Activated CD4-positive, alpha-beta memory T cell treated with anti-CD3 and anti-CD28 coated beads for 36 hours (primary cell): ENCODE measurements around the gene SDE2. TPM values are rescaled to one million over a fixed set of nuclear protein-coding genes. Genes with fewer than 3 reads are reported as not detected.
"Not testable (repeated sequence)": the region's sequence is repeated elsewhere in the genome, so short reads cannot be mapped to it uniquely, and the experiment has no call there.

Experiments
- CTCF ChIA-PET: fragments of 350-600 bp; sonication (Branson Sonifier 250); formaldehyde crosslinking; loops from one replicate; lab custom pipeline; 2021; ENCODE audit warnings: antibody characterized with exemption, inconsistent platforms; lab: Charles Lee
- POLR2A ChIA-PET: fragments of 350-600 bp; sonication (Branson Sonifier 250); formaldehyde crosslinking; loops from one replicate; lab custom pipeline; 2021; ENCODE audit warnings: antibody characterized with exemption; lab: Charles Lee
- DNase-seq: peaks from one replicate; pipeline ENCODE4 v3.0.0-alpha.2; 2020
- H3K27ac Mint-ChIP-seq: one replicate; pipeline ENCODE4 v1.8.0; 2021; ENCODE audit warnings: mixed read lengths
- H3K27me3 Mint-ChIP-seq: one replicate; pipeline ENCODE4 v1.8.0; 2021; ENCODE audit warnings: mixed read lengths
- H3K36me3 Mint-ChIP-seq: one replicate; pipeline ENCODE4 v1.8.0; 2021; ENCODE audit warnings: mixed read lengths
- H3K4me1 Mint-ChIP-seq: one replicate; pipeline ENCODE4 v1.8.0; 2021; ENCODE audit warnings: low read depth, mixed read lengths
- H3K4me3 Mint-ChIP-seq: one replicate; pipeline ENCODE4 v1.8.0; 2021; ENCODE audit warnings: mild to moderate bottlenecking, mixed read lengths
- H3K9me3 Mint-ChIP-seq: one replicate; pipeline ENCODE4 v1.8.0; 2021; ENCODE audit warnings: mixed read lengths
- intact Hi-C: fragments of 100-400 bp; cut with micrococcal nuclease; formaldehyde crosslinking; loops from one replicate; pipeline ENCODE4 v1.15.1; 2023
- total RNA-seq, 2 experiments: library from RNA; stranded (reverse); gene quantifications; one replicate each; pipeline ENCODE4 v1.2.3, GENCODE V29; 2021

The SDE2 gene
- total RNA-seq, 2 experiments from 2014 or later, result 18.0 to 18.2 TPM

DNA sequence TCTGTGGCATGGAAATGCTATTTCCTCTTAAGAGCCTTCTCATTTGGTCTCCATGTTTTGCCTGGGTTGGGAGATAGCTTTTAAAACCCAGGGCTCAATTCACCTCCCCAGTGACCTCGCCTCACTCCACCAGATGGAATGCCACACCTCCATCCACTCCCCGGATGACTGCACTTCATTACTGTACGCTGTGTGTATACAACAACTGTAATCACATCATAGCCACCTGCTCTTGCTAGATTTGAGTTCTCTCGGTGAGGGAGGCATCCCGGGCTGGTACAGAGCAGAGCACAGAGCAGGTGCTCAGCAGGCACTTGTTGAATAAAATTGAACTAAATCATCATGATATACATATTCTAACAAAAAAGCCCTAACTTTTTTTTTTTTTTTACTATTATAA lies 26.0 kb downstream of the SDE2 start:
- Mint-ChIP-seq H3K9me3 (no peaks in the 10 kb centered on the region), H3K27ac (no peak overlapping the region), H3K36me3 (peaks cover 6% of the 10 kb centered on the region), H3K4me3 (no peak overlapping the region), H3K4me1 (peaks cover 4% of the 10 kb centered on the region), H3K27me3 (no peaks in the 10 kb centered on the region)
- DNase-seq, result no peak
- CTCF ChIA-PET, result interaction anchor here (0.5 to 2.9 kb wide), 4 partner anchors 10 to 498 kb away, joined by 3 to 8 read pairs (median 7); no protein-coding TSS in a partner anchor
- POLR2A ChIA-PET, result no interaction called here
- intact Hi-C loops, result no loop called here

DNA sequence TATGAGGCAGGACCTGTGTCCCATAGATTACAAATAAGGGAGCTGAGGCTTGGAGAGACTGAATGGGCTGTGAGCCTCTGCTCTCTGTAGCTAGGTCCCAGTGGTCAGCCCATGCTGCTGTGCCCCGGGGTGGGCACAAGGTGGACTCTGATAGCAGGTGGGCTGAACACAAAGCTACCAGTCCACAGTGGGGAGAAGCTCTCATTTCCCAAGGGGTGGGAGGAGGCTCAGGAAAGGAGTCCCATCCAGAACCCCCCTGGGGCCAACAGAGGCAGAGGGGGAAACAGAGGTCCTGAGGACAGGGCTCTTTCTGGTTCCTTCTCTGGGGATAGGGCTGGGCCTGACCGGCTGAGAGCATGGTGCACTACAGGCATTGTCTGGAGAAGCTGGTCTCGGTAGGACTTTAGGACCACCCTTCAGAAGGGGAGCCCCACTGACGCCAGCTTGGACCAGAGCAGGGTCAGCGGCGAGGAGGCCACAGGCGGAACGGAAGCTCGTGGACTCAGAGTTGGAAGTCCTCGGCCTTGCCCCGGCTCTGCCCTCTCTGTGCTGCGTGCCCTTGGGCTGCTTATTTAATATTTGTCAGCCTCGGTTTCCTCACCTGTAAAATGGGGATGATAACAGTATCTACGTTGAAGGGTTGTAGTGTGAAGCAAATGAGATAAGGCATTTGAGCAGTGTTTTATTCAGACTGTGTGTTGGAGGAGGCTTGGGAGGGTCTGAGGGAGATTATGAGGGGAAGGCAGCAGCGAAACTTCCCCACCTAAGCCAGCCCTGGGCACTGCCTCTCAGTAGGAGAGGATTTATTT lies 26.6 kb downstream of the SDE2 start:
- Mint-ChIP-seq H3K27me3 (no peaks in the 10 kb centered on the region), H3K36me3 (peaks cover 4% of the 10 kb centered on the region), H3K27ac (no peak overlapping the region), H3K9me3 (no peaks in the 10 kb centered on the region), H3K4me3 (no peak overlapping the region), H3K4me1 (peaks cover 4% of the 10 kb centered on the region)
- CTCF ChIA-PET, result interaction anchor here (0.5 to 2.9 kb wide), 6 partner anchors 9 to 498 kb away, joined by 3 to 8 read pairs (median 6); no protein-coding TSS in a partner anchor
- intact Hi-C loops, result no loop called here
- DNase-seq, result no peak
- POLR2A ChIA-PET, result no interaction called here

DNA sequence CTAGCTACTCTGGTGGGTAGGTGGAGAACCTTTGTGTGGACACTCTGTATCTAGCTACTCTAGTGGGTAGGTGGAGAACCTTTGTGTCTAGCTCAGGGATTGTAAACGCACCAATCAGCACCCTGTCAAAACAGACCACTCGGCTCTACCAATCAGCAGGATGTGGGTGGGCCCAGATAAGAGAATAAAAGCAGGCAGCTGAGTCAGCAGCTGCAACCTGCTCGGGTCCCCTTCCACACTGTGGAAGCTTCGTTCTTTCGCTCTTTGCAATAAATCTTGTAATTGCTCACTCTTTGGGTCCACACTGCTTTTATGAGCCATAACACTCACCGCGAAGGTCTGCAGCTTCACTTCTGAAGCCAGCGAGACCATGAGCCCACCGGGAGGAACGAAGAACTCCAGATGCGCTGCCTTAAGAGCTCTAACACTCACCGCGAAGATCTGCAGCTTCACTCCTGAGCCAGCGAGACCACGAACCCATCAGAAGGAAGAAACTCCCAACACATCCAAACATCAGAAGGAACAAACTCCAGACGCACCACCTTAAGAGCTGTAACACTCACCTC lies 28.5 kb downstream of the SDE2 start:
- intact Hi-C loops, H3K4me3 Mint-ChIP-seq, DNase-seq, H3K4me1 Mint-ChIP-seq, H3K9me3 Mint-ChIP-seq, H3K27ac Mint-ChIP-seq, H3K27me3 Mint-ChIP-seq, POLR2A ChIA-PET, H3K36me3 Mint-ChIP-seq: not testable (repeated sequence)
- CTCF ChIA-PET, result interaction anchor here (0.7 to 1.7 kb wide), 4 partner anchors 17 to 1982 kb away, joined by 3 to 4 read pairs (median 3); no protein-coding TSS in a partner anchor

DNA sequence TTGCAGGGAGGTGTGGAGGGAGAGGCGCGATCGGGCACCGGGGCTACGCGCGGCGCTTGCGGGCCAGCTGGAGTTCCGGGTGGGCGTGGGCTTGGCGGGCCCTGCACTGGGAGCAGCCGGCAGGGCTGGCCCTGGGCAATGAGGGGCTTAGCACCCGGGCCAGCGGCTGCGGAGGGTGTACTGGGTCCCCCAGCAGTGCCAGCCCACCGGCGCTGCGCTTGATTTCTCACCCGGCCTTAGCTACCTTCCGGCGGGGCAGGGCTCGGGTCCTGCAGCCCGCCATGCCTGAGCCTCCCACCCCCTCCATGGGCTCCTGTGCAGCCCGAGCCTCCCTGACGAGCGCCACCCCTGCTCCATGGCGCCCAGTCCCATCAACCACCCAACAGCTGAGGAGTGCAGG lies 29.4 kb downstream of the SDE2 start:
- H3K9me3 Mint-ChIP-seq, H3K27me3 Mint-ChIP-seq, H3K4me3 Mint-ChIP-seq, H3K36me3 Mint-ChIP-seq, intact Hi-C loops, H3K27ac Mint-ChIP-seq, DNase-seq, POLR2A ChIA-PET, H3K4me1 Mint-ChIP-seq: not testable (repeated sequence)
- CTCF ChIA-PET, result interaction anchor here (0.7 to 1.7 kb wide), 2 partner anchors 18 to 1983 kb away, joined by 3 to 4 read pairs; no protein-coding TSS in a partner anchor

DNA sequence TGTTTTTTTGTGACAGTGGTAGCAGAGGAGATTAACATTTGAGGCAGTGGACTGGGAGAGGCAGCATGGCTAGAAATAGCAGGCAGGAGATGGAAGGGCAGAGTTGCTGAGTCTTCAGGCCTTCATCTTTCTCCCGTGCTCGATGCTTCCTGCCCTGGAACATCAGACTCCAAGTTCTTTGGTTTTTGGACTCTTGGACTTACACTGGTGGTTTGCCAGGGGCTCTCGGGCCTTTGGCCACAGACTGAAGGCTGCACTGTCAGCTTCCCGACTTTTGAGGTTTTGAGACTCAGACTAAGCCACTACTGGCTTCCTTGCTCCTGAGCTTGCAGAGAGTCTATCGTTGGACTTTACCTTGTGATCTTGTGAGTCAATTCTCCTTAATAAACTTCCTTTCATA lies 33.9 kb downstream of the SDE2 start:
- ChIA-PET POLR2A (interaction anchor here (0.7 kb wide), 1 partner anchor 22 kb away, joined by 3 read pairs; no protein-coding TSS in a partner anchor), CTCF (no interaction called here)
- Mint-ChIP-seq H3K36me3 (no peaks in the 10 kb centered on the region), H3K27me3 (no peaks in the 10 kb centered on the region), H3K4me3 (no peak overlapping the region), H3K4me1 (peaks cover 2% of the 10 kb centered on the region), H3K27ac (no peak overlapping the region), H3K9me3 (no peaks in the 10 kb centered on the region)
- intact Hi-C loops, result no loop called here
- no peak for DNase-seq

DNA sequence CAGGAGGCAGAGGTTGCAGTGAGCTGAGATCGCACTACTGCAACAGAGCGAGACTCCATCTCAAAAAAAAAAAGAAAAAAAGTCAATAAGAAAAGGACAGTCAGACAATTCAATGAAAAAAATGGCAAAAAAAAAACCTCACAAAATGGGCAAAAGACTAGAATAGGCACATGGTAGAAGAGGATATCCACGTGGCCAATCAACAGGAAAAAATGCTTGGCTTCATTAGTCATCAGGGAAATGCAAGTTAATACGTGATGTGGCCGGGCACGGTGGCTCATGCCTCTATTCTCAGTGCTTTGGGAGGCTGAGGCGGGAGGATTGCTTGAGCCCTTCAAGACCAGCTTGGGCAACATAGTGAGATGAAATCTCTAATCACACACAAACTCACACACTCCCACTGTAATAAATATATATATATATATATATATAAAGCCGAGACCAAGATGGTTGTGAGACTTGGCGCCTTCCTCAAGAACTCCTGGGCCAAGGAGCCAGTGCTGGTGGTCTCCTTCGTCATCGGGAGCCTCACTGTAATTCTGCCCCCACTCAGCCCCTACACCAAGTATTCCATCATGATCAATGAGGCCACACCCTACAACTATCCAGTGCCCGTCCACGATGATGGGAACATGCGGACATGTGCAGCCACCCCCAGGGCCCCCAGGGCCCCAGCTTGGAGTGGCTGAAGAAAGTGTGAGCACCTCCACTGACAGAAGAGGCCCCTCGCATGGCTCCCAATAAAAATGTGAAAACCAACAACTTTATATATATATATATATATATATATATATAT lies 35.2 kb downstream of the SDE2 start:
- ChIA-PET CTCF (interaction anchor here (1.1 to 3.8 kb wide), 6 partner anchors 8 to 26 kb away, joined by 3 to 30 read pairs (median 6); no protein-coding TSS in a partner anchor), POLR2A (no interaction called here)
- Mint-ChIP-seq H3K36me3 (no peaks in the 10 kb centered on the region), H3K4me1 (peaks cover 2% of the 10 kb centered on the region), H3K4me3 (no peak overlapping the region), H3K9me3 (no peaks in the 10 kb centered on the region), H3K27ac (no peak overlapping the region), H3K27me3 (no peaks in the 10 kb centered on the region)
- intact Hi-C loops, result loop anchor here (5.0 kb wide), 1 partner anchor 233 kb away; no protein-coding TSS in a partner anchor
- DNase-seq, result no peak

DNA sequence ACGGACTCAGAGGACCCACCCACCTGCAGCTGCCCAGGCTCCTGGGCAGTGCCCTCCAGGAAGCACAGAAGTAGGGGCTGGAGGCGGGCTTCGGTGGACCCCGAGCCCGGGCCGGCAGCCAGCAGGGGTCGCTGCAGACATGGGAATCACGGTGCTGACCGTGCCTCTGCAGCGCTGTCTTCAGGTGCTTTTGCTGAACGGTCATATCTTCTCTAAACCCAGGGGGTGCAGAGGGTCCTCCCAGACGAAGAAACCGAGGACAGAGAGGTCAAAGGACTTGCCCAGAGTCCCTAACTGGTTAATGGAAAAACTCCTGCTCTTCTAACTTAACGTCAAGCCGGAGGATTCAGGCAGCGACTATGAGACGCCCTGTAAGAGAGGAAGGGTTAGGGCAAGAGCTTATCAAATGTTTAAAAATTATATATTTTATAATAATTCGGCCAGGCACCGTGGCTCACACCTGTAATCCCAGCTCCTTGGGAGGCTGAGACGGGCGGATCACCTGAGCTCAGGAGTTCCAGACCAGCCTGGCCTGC lies 36.6 kb downstream of the SDE2 start:
- ChIA-PET POLR2A (no interaction called here), CTCF (interaction anchor here (0.7 to 3.8 kb wide), 21 partner anchors 9 to 489 kb away, joined by 3 to 30 read pairs (median 4); partner anchors contain the start of gene SRP9)
- Mint-ChIP-seq H3K27ac (no peak overlapping the region), H3K4me1 (peaks cover 2% of the 10 kb centered on the region), H3K36me3 (no peaks in the 10 kb centered on the region), H3K9me3 (no peaks in the 10 kb centered on the region), H3K27me3 (no peaks in the 10 kb centered on the region), H3K4me3 (no peak overlapping the region)
- DNase-seq, result peak; percentile 75
- intact Hi-C loops, result loop anchor here (1.0 to 5.0 kb wide), 2 partner anchors 159 to 235 kb away; no protein-coding TSS in a partner anchor

DNA sequence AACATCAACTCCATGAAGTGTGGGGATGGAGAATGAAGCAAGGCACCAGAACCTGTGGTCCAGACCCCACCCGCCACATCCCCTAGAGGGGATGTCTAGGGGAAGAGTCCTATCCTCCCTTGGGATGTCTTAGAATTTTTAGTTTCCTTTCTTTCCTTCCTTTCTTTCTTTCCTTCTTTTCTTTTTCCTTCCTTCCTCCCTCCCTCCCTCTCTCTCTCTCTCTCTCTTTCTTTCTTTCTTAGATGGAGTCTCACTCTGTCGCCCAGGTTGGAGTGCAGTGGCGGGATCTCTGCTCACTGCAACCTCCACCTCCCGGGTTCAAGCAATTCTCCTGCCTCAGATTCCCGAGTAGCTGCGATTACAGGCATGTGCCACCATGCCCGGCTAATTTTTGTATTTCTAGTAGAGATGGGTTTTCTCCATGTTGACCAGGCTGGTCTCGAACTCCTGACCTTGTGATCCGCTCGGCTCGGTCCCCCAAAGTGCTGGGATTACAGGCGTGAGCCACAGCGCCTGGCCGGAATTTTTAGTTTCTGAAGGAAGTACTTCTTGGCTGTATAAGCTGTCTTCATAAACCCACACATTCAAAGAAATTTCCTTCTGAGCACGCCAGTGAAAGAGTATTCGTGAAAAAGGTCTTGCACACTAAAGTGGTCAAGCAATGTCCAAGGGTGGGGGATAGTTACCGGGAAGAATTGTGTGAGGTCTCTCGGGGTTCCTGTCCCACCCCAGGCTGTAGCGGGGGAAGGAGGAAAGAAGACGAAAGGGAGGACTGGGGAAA lies 37.3 kb downstream of the SDE2 start:
- ChIA-PET CTCF (interaction anchor here (0.7 to 3.8 kb wide), 22 partner anchors 9 to 489 kb away, joined by 3 to 30 read pairs (median 4); partner anchors contain the start of genes H3-3A, PYCR2, SRP9 and TMEM63A), POLR2A (no interaction called here)
- Mint-ChIP-seq H3K4me3 (no peak overlapping the region), H3K4me1 (peaks cover 2% of the 10 kb centered on the region), H3K27ac (no peak overlapping the region), H3K36me3 (no peaks in the 10 kb centered on the region), H3K27me3 (no peaks in the 10 kb centered on the region), H3K9me3 (no peaks in the 10 kb centered on the region)
- intact Hi-C loops, result loop anchor here (1.0 to 5.0 kb wide), 2 partner anchors 159 to 235 kb away; no protein-coding TSS in a partner anchor
- DNase-seq, result no peak

DNA sequence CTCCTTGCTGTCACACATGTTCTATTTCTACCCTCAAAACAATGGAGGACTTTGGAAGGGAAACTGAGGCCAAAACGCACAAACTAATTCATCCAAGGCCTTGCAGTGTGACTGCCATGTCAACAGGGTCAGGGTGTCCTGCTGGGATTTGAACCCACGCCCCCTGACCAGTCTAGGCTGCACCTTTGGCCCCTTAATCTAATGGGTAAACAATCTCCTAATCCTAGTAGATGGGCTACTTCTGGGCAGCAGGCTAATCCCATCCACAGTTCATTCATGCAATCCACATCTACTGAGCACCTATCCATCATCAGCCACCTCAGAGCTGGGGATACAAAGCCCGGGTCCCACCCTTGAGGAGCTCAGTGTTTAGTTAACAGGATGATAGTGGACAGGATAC lies 41.1 kb downstream of the SDE2 start:
- DNase-seq, result no peak
- no peak overlapping the region for H3K4me3 Mint-ChIP-seq
- CTCF ChIA-PET, result no interaction called here
- intact Hi-C loops, result no loop called here
- peaks cover 3% of the 10 kb centered on the region for H3K27me3 Mint-ChIP-seq
- no peaks in the 10 kb centered on the region for H3K9me3 Mint-ChIP-seq
- POLR2A ChIA-PET, result no interaction called here
- H3K4me1 Mint-ChIP-seq, result peaks cover 2% of the 10 kb centered on the region
- H3K27ac Mint-ChIP-seq, result no peak overlapping the region
- H3K36me3 Mint-ChIP-seq, result no peaks in the 10 kb centered on the region

DNA sequence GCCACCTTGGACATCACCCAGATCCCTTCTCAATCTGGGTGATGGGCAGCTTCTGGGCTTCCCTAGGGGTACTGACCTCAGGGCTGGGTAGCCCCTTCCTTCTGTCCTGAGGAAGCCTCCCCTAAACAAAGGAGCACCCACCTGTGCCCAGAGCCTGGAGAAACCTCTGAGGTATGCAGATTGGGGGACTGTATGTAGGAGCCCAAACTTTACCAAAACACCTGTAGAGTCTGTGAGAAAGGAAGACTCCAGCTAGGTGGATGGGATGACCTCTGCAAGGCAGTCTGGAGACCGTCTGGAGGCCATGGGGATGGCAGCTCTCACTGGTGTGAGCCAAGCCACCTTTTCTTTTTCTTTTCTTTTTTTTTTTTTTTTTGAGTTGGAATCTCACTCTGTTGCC lies 44.4 kb downstream of the SDE2 start:
- H3K27me3 Mint-ChIP-seq, result peaks cover 12% of the 10 kb centered on the region
- H3K36me3 Mint-ChIP-seq, result no peaks in the 10 kb centered on the region
- H3K4me3 Mint-ChIP-seq, result no peak overlapping the region
- no peaks in the 10 kb centered on the region for H3K9me3 Mint-ChIP-seq
- intact Hi-C loops, result no loop called here
- ChIA-PET CTCF (interaction anchor here (0.5 to 1.3 kb wide), 3 partner anchors 19 to 283 kb away, joined by 3 read pairs; no protein-coding TSS in a partner anchor), POLR2A (no interaction called here)
- DNase-seq, result no peak
- no peaks in the 10 kb centered on the region for H3K4me1 Mint-ChIP-seq
- H3K27ac Mint-ChIP-seq, result no peak overlapping the region

DNA sequence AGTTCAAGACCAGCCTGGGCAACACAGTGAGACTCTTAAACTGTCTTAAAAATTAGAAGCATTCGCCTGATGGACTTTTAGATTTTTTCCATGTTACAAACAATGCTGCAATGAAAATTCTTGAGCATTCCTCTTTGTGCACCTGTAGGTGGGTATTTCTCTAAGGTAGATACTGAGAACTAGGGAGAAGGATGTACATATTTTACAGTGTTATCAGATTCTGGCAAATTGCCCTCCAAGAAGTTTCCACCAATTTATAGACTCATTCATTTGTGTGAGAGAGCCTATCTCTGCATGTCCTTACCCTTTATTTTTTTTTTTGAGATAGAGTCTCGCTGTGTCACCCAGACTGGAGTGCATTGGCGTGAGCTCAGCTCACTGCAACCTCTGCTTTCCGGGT lies 45.8 kb downstream of the SDE2 start:
- Mint-ChIP-seq H3K9me3 (no peaks in the 10 kb centered on the region), H3K27me3 (peaks cover 13% of the 10 kb centered on the region), H3K4me3 (no peak overlapping the region), H3K4me1 (no peaks in the 10 kb centered on the region), H3K27ac (no peak overlapping the region), H3K36me3 (no peaks in the 10 kb centered on the region)
- DNase-seq, result no peak
- intact Hi-C loops, result no loop called here
- POLR2A ChIA-PET, result no interaction called here
- CTCF ChIA-PET, result no interaction called here
